WI38 (cell line): ENCODE results near the gene UQCC2.

Experiments
- H3K4me3 ChIP-seq: 2 replicates; pipeline ENCODE4 v1.5.1; 2011; ENCODE audit warnings: low read depth, mild to moderate bottlenecking, control low read depth, low read length
- CTCF ChIP-seq: IDR thresholded peaks from 2 replicates; pipeline ENCODE4 v1.5.1; 2012; ENCODE audit warnings: low read depth, mild to moderate bottlenecking, control low read depth, low read length

UQCC2 gene

GRCh38 chr6:33731035-33731434 is 19.5 kb upstream of the UQCC2 start:
- no peak overlapping the region for H3K4me3 ChIP-seq
- TF ChIP-seq CTCF, result no peak

GRCh38 chr6:33730611-33731010 is 19.1 kb upstream of the UQCC2 start:
- no peak overlapping the region for H3K4me3 ChIP-seq
- no peak for TF ChIP-seq CTCF

- TF ChIP-seq CTCF, result no peak
Measured at GRCh38 chr6:33729059-33729458, 17.6 kb upstream of the UQCC2 start.

DNA sequence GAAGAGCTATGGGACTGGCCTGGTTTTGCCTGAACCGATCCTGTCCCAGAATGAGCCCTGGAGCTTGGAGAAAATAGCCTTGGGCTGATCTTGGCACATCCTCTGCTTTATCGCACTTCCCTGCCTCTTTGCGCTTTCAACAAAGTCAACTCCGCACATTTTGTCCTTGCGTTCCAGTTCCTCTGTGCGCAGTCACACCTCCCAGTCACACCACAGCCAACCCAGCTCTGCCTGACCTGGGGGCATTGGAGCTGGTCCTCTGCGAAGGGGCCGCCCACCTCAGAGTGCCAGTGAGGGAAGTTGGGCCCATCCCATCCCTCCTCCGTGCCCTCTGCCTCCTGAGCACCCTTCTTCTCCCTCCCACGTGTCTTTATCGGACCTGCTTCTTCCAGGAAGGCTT is 16.9 kb upstream of the UQCC2 start:
- H3K4me3 ChIP-seq, result no peak overlapping the region
- no peak for TF ChIP-seq CTCF

More at GRCh38 chr6:33729059-33729458, 17.6 kb upstream of the UQCC2 start:
- H3K4me3 ChIP-seq, result no peak overlapping the region

GRCh38 chr6:33727932-33728331 is 16.4 kb upstream of the UQCC2 start:
- no peak overlapping the region for H3K4me3 ChIP-seq
- TF ChIP-seq CTCF, result no peak

- no peak for TF ChIP-seq CTCF
- H3K4me3 ChIP-seq, result no peak overlapping the region
Measured at GRCh38 chr6:33727126-33727525, 15.6 kb upstream of the UQCC2 start.

- TF ChIP-seq CTCF, result no peak
- H3K4me3 ChIP-seq, result no peak overlapping the region
Measured at GRCh38 chr6:33726696-33727095, 15.2 kb upstream of the UQCC2 start.
